ENCODE measurements around the gene GRIN3B. TPM values are rescaled to one million over a fixed set of nuclear protein-coding genes. Genes with fewer than 3 reads are reported as not detected.

GRIN3B gene
- polyA plus RNA-seq, 2 of the 4 experiments (the other 2 are of a cell fraction): 0.67 to 1.5 TPM

- no peak for TF ChIP-seq HMGXB4 (CRISPR knock-in tag; IDR thresholded peaks at IDR 0.05; ENCODE audit: borderline replicate concordance)
These were observed 645 bp downstream of the GRIN3B start (continued) for GRCh38 chr19:1000591-1001537.

- no peak for FAIRE-seq
These were observed 1.4 kb downstream of the GRIN3B start for GRCh38 chr19:1001538-1002166.

GRCh38 chr19:1002600-1002999 lies 2.4 kb downstream of the GRIN3B start:
- CTCF ChIA-PET: interaction anchor here (0.6 kb wide), 2 partner anchors 655 to 1733 kb away, joined by 3 read pairs; no protein-coding TSS in a partner anchor
- no peak overlapping the region for H3K4me3 ChIP-seq
- TF ChIP-seq TP53 (CRISPR knock-in tag; IDR thresholded peaks at IDR 0.05) (no peak), HOXB13 (CRISPR knock-in tag; IDR thresholded peaks at IDR 0.05; ENCODE audit: low read depth) (no peak), MYC (IDR thresholded peaks at IDR 0.05; ENCODE audit: borderline replicate concordance, low read length) (no peak), KDM1A (IDR thresholded peaks at IDR 0.05; ENCODE audit: low read depth) (no peak), FOXS1 (CRISPR knock-in tag; IDR thresholded peaks at IDR 0.05) (no peak), REST (IDR thresholded peaks at IDR 0.05) (no peak), EHMT2 (IDR thresholded peaks at IDR 0.05; ENCODE audit: low read depth) (no peak), CHD4 (IDR thresholded peaks at IDR 0.05; ENCODE audit: borderline replicate concordance) (no peak), EHF (CRISPR knock-in tag; IDR thresholded peaks at IDR 0.05) (no peak), RCOR1 (IDR thresholded peaks at IDR 0.05; ENCODE audit: low read depth, low read length) (no peak), ESRRA (IDR thresholded peaks at IDR 0.05; ENCODE audit: borderline replicate concordance, low read length) (no peak)
- ATAC-seq: no peak
- H3K4me1 ChIP-seq: peaks cover 11% of the 10 kb centered on the region; the same call in 1 of the 3 replicates
- POLR2A ChIA-PET: interaction anchor here (0.7 kb wide), 1 partner anchor 14 kb away, joined by 3 read pairs; no protein-coding TSS in a partner anchor
- no peak for DNase-seq (ENCODE audit: low read depth in 1 of 2, low spot score in 1 of 2)
- FAIRE-seq: no peak
- no peak overlapping the region for H3K27ac ChIP-seq
- H3K9me3 ChIP-seq: no peaks in the 10 kb centered on the region
- WGBS (ENCODE audit: missing lambda C conversion rate): 67% methylated on average over 4 of the region's 4 CpGs
- H3K4me2 ChIP-seq: no peak overlapping the region

More at GRCh38 chr19:1001538-1002166, 1.4 kb downstream of the GRIN3B start:
- TF ChIP-seq EHF (CRISPR knock-in tag; IDR thresholded peaks at IDR 0.05) (no peak), RAD21 (conservative IDR thresholded peaks at IDR 0.05 in 1 of 2, IDR thresholded peaks at IDR 0.05 in 1 of 2) (peak; percentile 67 to 69), SMC3 (IDR thresholded peaks at IDR 0.05) (peak; percentile 63), CTCF (IDR thresholded peaks at IDR 0.05) (peak; percentile 74), ZC3H11A (IDR thresholded peaks at IDR 0.05) (no peak)
- WGBS (ENCODE audit: missing lambda C conversion rate): 0% methylated on average over 6 of the region's 20 CpGs
- Histone ChIP-seq H3K27ac (peak overlapping the region in 1 of 2 experiments; percentile 88; a peak in 2 of 6 replicates), H3K4me3 (no peak overlapping the region; the same call in 2 of the 3 replicates), H3K4me1 (peaks cover 12% of the 10 kb centered on the region; the same call in 2 of the 3 replicates), H3K4me2 (peak overlapping the region; percentile 96), H3K9me3 (no peaks in the 10 kb centered on the region)
- DNase-seq (ENCODE audit: low read depth in 1 of 2, low spot score in 1 of 2): peak in 1 of 2 experiments; percentile 46
- ATAC-seq: peak; percentile 49 to 69; a peak in 5 of 6 replicates
- CTCF ChIA-PET: interaction anchor here (0.6 to 1.4 kb wide), 4 partner anchors 22 to 202 kb away, joined by 3 to 5 read pairs (median 4); no protein-coding TSS in a partner anchor
- POLR2A ChIA-PET: interaction anchor here (0.5 to 1.0 kb wide), 2 partner anchors 20 to 91 kb away, joined by 3 read pairs; partner anchors contain the start of genes RNU6-2 and TMEM259

Data from A549 (cell line).